Prostate gland (tissue), 2 donors: ENCODE data around the gene CRAT. TPM values are rescaled to one million over a fixed set of nuclear protein-coding genes. Genes with fewer than 3 reads are reported as not detected.

Experiments used
- DNase-seq: peaks from one replicate; pipeline ENCODE4 v3.0.0-alpha.2; 2019; ENCODE audit warnings: low spot score
- H3K27ac ChIP-seq, 2 donors: fragments of 200-600 bp; sonication (generic); 2 replicates each; pipeline ENCODE4 v1.5.1; 2017 to 2019
- H3K27me3 ChIP-seq: fragments of 200-600 bp; sonication (generic); replicated peaks from 2 replicates; pipeline ENCODE4 v1.5.1; 2019; ENCODE audit not compliant: insufficient read depth
- H3K36me3 ChIP-seq, 2 donors: fragments of 200-600 bp; sonication (generic); 1 replicate in 1 of 2; 2 replicates in 1 of 2; pipeline versions ENCODE4 v1.5.1 to v1.8.1; 2017 to 2019
- H3K4me1 ChIP-seq: fragments of 200-600 bp; sonication (generic); replicated peaks from 2 replicates; pipeline ENCODE4 v1.5.1; 2019
- H3K4me3 ChIP-seq, 2 donors: fragments of 200-600 bp; sonication (generic); 2 replicates each; pipeline ENCODE4 v1.5.1; 2017 to 2019
- H3K9me3 ChIP-seq: fragments of 200-600 bp; sonication (generic); 2 replicates; pipeline ENCODE4 v1.5.1; 2017
- POLR2A ChIP-seq: fragments of 450-650 bp; IDR thresholded peaks from one replicate; pipeline ENCODE4 v1.6.1; 2016; ENCODE audit warnings: antibody characterized with exemption, mild to moderate bottlenecking
- POLR2AphosphoS5 ChIP-seq: sonication (generic); formaldehyde crosslinking; IDR thresholded peaks from one replicate; pipeline ENCODE4 v1.6.1; 2017; ENCODE audit warnings: antibody characterized with exemption
- WGBS: methylation state at CpG from one replicate; pipeline ENCODE4 v1.1.5; 2018; 5-methylcytosine and 5-hydroxymethylcytosine counted together
- intact Hi-C: fragments of 100-400 bp; cut with DNase I; formaldehyde crosslinking; loops from one replicate; pipeline ENCODE4 v1.14.2; 2022
- total RNA-seq, 2 donors: library from RNA; depleted of rRNA; stranded (reverse); fragments of >200 nt; gene quantifications; one replicate each; pipeline ENCODE4 v1.1.0, GENCODE V29; 2016
- TF ChIP-seq, protein P1 (sequence below), 4 experiments: fragments of 200-600 bp in 2 of 4; fragments of 450-650 bp in 2 of 4; sonication (generic) in 2 of 4; IDR thresholded peaks; 1 replicate in 3 of 4; 2 replicates in 1 of 4; pipeline ENCODE4 v1.5.1; 2016 to 2019; ENCODE audit warnings: antibody characterized with exemption in 4 of 4, mild to moderate bottlenecking in 2 of 4, moderate library complexity in 2 of 4

CRAT gene
- total RNA-seq, 2 donors from 2014 or later, result 59.8 to 98.3 TPM

DNA sequence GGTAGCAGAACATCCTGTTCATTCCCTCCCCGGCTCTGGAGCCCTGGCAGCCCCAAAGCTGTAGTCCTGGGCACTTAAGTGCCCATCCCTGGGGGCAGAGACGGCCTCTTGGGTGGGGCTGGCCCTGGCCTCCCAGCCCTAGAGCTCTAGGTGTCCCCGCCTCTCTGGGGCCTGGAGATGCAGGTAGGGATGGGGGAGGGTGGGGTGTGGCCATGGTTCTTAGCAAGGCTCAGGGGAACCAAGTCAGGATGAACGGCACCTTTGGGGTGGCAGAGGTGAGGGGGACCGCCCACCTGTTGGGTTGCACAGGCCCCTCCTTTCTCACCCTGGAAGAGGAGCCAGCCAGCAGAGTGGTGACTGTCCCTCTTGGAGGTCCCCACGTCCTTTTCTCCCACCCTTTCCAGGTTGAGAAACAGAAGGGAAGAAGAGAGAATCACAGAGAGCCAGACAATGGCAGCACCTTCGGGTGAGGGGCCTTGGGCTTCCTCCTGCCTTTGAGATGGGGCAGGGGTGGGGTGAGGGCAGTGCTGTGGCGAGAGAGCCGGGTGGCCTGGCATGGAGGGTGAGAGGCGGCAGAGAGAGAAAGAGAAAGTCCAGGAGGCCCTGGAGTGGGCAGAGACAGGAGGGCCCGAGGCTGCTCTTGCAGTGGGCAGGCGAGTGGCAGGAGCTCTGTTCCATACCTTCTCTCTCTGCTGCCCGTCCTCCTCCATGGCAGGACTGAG, 2.3 kb downstream of the CRAT start:
- no peak overlapping the region for H3K4me3 ChIP-seq
- DNase-seq, result no peak
- H3K4me1 ChIP-seq, result peaks cover 7% of the 10 kb centered on the region
- peak overlapping the region; percentile 55 to 96 for H3K27ac ChIP-seq
- H3K36me3 ChIP-seq, result no peaks in the 10 kb centered on the region
- intact Hi-C loops, result no loop called here
- TF ChIP-seq POLR2A, result peak; percentile 3
- TF ChIP-seq, protein P1, sequence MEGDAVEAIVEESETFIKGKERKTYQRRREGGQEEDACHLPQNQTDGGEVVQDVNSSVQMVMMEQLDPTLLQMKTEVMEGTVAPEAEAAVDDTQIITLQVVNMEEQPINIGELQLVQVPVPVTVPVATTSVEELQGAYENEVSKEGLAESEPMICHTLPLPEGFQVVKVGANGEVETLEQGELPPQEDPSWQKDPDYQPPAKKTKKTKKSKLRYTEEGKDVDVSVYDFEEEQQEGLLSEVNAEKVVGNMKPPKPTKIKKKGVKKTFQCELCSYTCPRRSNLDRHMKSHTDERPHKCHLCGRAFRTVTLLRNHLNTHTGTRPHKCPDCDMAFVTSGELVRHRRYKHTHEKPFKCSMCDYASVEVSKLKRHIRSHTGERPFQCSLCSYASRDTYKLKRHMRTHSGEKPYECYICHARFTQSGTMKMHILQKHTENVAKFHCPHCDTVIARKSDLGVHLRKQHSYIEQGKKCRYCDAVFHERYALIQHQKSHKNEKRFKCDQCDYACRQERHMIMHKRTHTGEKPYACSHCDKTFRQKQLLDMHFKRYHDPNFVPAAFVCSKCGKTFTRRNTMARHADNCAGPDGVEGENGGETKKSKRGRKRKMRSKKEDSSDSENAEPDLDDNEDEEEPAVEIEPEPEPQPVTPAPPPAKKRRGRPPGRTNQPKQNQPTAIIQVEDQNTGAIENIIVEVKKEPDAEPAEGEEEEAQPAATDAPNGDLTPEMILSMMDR (IDR thresholded peaks at IDR 0.05), result no peak
- WGBS, result 72% methylated on average over 13 of the region's 13 CpGs
- no peaks in the 10 kb centered on the region for H3K27me3 ChIP-seq
- H3K9me3 ChIP-seq, result no peaks in the 10 kb centered on the region

DNA sequence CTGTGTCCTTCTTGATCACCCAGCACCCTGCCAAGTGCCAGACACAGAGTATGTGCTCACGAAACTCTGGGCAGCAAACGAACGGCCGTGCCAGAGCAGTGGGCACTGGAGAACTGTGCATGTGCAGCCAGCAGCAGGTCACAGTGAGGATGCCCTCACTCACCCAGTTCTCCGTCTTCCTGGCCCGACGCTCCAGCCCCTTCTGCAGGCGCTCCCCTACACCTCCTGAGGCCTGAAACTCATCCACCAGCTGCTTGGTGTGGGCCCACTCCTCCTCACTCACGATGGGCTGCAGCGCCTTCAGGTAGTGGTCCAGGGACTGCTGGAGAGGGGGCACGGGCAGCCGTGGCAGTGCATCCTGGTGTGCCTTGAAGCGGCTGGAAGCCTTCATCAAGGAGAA, 2.9 kb downstream of the CRAT start:
- no peaks in the 10 kb centered on the region for H3K27me3 ChIP-seq
- TF ChIP-seq POLR2A, result no peak
- peak overlapping the region in 1 of 2 donors; percentile 96 for H3K27ac ChIP-seq
- no peaks in the 10 kb centered on the region for H3K36me3 ChIP-seq
- intact Hi-C loops, result no loop called here
- no peak for DNase-seq
- no peak overlapping the region for H3K4me3 ChIP-seq
- WGBS, result 95% methylated on average over 13 of the region's 13 CpGs
- H3K4me1 ChIP-seq, result peaks cover 7% of the 10 kb centered on the region
- H3K9me3 ChIP-seq, result no peaks in the 10 kb centered on the region

DNA sequence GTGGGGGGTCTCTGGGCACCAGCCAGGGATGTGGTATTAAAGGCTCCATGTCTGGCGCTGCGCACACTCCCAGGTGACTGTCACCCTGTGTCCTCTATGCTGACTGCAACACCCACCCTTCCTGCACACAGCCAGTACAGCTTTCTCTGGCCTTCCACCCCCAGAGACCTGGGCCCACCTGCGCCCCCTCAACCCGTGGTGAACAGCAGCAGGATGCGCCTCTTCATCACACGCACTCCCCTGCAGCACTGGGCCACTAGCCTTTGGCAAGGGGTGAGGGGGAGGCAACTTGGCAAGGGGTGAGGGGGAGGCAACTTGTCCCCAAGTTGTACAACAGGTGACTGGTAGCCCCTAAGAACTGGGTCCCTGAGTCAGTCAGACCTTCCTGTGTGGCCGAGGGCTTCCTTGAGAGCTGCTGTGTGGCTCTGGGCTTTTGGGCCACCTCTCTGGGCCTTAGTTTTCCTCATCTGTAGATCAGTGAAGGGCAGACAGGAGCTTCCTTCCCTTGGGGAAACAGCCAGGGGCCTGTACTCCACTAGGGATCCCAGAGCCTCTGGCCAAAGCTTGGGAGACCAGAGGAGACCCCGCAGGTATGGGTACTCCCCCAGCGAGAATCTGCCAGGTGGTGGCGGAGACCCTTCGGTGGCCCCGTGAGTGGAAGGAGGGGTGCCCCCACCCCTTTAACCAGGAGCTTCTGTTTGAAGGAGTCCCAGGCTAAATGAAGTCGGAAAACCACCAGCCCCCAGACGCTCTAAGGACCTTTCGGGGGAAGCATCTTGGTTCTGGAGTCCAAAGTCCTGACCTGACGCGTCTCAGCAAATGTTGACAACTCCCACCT, 4.5 kb downstream of the CRAT start:
- 87% methylated on average over 17 of the region's 17 CpGs for WGBS
- H3K36me3 ChIP-seq, result peaks cover 0 to 5% of the 10 kb centered on the region in 2 donors
- no peak overlapping the region for H3K4me3 ChIP-seq
- intact Hi-C loops, result no loop called here
- DNase-seq, result no peak
- TF ChIP-seq POLR2AphosphoS5 (no peak), POLR2A (no peak)
- TF ChIP-seq, protein P1 (IDR thresholded peaks at IDR 0.05), result no peak
- H3K27ac ChIP-seq, result no peak overlapping the region
- peaks cover 7% of the 10 kb centered on the region for H3K4me1 ChIP-seq
- no peaks in the 10 kb centered on the region for H3K27me3 ChIP-seq
- no peaks in the 10 kb centered on the region for H3K9me3 ChIP-seq

DNA sequence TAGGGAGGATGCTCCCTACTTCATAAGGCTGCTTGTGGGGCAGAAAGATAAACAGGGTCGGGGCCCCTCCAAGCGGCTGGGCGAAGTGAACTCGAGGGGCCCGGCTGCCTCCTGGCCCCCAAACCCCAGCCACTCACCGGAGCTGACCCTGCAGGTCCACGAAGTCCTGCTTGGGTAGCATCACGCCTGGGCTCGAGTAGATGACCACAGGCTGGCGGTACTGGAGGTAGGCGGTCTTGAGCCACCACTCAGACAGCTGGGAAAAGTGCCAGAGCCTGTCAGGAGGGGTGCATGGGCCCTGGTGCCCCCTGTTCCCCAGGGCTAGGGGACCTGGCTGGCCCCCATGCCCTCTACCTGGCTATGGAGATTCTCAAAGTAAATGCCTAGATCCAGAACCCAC, 6.5 kb downstream of the CRAT start:
- no peak for DNase-seq
- peaks cover 0 to 5% of the 10 kb centered on the region in 2 donors for H3K36me3 ChIP-seq
- 88% methylated on average over 11 of the region's 11 CpGs for WGBS
- intact Hi-C loops, result no loop called here
- no peaks in the 10 kb centered on the region for H3K27me3 ChIP-seq
- H3K27ac ChIP-seq, result no peak overlapping the region
- peaks cover 2% of the 10 kb centered on the region for H3K4me1 ChIP-seq
- no peaks in the 10 kb centered on the region for H3K9me3 ChIP-seq
- no peak overlapping the region for H3K4me3 ChIP-seq
- TF ChIP-seq, protein P1 (IDR thresholded peaks at IDR 0.05), result no peak
- TF ChIP-seq POLR2A, result no peak
- no peak for TF ChIP-seq POLR2AphosphoS5

DNA sequence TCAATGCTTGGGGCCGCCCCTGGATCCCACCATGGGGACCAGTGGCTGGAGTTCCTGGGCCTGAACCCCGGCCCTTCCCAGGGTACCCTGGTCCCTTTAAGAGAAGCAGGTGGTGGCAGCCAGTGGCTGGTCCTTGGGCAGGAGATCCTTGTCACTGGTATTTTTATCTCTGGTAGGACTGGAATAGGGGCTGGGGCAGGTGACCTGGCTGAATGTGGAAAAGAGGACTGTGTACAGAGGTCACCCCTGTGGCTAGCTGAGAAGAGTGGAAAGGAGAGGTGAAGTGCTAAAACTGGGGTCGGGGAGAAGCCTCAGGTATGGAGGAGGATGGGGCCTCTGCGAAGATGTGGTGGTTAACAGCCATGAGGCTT, 7.0 kb downstream of the CRAT start:
- no peak overlapping the region for H3K27ac ChIP-seq
- H3K4me1 ChIP-seq, result no peaks in the 10 kb centered on the region
- H3K9me3 ChIP-seq, result no peaks in the 10 kb centered on the region
- TF ChIP-seq, protein P1 (IDR thresholded peaks at IDR 0.05), result no peak
- TF ChIP-seq POLR2A (no peak), POLR2AphosphoS5 (no peak)
- WGBS, result 90% methylated on average over 4 of the region's 4 CpGs
- no peak overlapping the region for H3K4me3 ChIP-seq
- DNase-seq, result no peak
- no peaks in the 10 kb centered on the region for H3K27me3 ChIP-seq
- H3K36me3 ChIP-seq, result peaks cover 0 to 5% of the 10 kb centered on the region in 2 donors
- intact Hi-C loops, result no loop called here
